GM12892 (cell line): ENCODE results near the gene HBM.

Source experiments
- POLR2A ChIP-seq: IDR thresholded peaks from 2 replicates; pipeline ENCODE4 v1.6.1; 2011; ENCODE audit warnings: low read depth, low read length, control low read depth
- POLR2AphosphoS5 ChIP-seq: IDR thresholded peaks from 2 replicates; pipeline ENCODE4 v1.6.1; 2011; ENCODE audit warnings: low read depth, low read length, control low read depth
- TAF1 ChIP-seq: IDR thresholded peaks from 2 replicates; pipeline ENCODE4 v1.6.1; 2011; ENCODE audit warnings: low read depth, mild to moderate bottlenecking, control low read depth, low read length, borderline replicate concordance

- no peak for TF ChIP-seq TAF1
- TF ChIP-seq POLR2AphosphoS5 = no peak
- no peak for TF ChIP-seq POLR2A
These were observed 3.3 kb upstream of the HBM start for GRCh38 chr16:162271-162991.
